Stimulated activated CD8-positive, alpha-beta memory T cell treated with anti-CD3 and anti-CD28 coated beads, Interleukin-12 subunit alpha, Interleukin-12 subunit beta, amount 100 ng/mL, for 1 hour (primary cell): ENCODE data around the gene HUNK.
"Not testable (repeated sequence)": the region's sequence is repeated elsewhere in the genome, so short reads cannot be mapped to it uniquely, and the experiment has no call there.

Experiments
- DNase-seq: peaks from one replicate; pipeline ENCODE4 v3.0.0-alpha.2; 2020; ENCODE audit warnings: low read depth

Gene HUNK

GRCh38 chr21:31999810-32000468 lies 127.1 kb downstream of the HUNK start:
- no peak for DNase-seq

DNA sequence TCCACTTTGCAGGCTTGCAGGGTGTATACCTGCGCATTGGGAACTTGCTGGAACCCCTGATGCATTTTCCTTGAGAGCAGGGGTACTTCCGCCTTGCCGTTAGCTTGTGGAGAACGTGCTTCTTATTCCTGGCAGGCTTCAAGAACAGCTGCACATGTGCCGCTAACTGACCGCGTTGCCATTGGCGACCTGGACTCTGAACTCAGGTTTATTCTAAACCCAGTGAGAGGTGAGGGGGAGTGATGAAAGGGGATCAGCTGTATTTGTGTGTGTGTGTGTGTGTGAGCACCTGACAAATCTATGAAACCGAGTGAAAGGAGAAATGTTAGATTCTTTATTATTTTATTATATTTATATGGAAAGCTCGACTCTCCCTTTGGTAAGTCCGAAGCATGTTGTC lies 128.6 kb downstream of the HUNK start:
- no peak for DNase-seq

DNA sequence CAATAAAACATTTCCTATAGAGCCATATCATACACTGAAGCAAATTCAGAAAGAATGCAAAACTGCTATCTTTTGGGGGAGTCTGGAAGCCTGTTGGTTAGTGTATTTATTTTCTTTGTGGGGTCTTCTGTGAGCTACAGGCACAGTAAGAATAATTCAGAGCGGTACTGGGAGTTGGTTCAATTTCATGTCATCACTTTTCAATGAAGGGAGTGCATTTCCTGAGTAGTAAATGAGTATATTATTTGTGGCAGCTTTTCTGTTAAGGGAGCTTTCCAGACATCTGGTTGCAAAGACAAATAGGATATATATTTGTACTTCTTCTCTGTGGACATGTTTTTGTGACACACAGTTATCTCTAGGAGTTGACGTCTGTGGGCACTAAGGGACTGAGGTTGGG lies 130.6 kb downstream of the HUNK start:
- no peak for DNase-seq

GRCh38 chr21:32004291-32004690 lies 131.5 kb downstream of the HUNK start:
- DNase-seq: no peak

DNA sequence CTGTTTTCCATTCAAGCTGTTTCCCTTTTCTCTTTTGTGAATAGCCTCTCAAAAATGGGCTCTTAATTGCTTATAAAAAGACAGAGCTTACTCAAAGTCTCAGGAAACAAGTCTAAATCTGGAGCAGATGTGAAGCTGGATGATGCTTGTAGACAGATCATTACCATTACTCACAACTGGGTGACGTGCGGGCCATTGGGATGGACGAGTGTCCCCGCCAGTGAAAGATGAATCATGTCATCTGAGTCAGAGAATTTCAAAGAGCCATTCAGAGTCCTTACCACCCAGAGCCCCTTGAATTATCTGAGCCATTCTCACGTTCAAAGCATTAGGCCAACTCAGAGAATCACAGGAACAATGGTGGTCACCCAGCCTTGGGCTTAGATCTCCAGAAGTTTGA lies 134.6 kb downstream of the HUNK start:
- DNase-seq: no peak

GRCh38 chr21:32008714-32009113 lies 135.9 kb downstream of the HUNK start:
- DNase-seq: no peak

- no peak for DNase-seq
Observed at GRCh38 chr21:32009263-32009662, 136.4 kb downstream of the HUNK start.

DNA sequence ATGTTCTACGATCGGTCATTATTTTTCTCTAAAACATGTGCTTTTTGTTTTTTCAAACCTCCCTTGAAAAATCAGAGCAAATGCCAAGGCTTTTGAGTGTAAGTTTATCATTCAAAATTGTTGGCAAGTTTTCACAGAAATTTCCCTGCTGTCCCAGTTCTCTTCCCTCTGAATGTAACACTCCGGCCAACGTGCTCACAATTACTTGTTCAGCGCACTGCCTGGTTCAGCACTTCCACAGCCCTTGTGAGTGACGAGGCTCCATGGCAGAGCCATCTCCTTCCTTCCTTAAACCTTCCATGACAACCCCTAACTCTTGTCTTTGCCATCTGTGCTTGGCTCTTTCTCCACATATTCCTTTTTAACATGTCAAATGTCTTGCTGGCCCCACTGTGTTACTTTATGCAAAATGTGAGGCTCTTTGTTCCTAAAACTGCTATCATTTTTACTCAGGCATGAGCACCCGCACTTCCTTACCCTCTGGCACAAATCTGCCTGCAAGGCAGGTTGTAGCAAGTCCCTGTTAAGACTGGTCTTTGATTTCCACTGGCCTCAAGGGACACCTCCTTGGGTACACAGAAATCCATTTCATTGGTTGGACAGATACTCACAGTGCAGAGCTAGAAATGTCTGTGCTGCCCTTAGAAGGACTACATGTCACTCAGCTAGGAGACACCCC lies 142.8 kb downstream of the HUNK start:
- no peak for DNase-seq

GRCh38 chr21:32018381-32018780 lies 145.6 kb downstream of the HUNK start:
- DNase-seq: no peak

DNA sequence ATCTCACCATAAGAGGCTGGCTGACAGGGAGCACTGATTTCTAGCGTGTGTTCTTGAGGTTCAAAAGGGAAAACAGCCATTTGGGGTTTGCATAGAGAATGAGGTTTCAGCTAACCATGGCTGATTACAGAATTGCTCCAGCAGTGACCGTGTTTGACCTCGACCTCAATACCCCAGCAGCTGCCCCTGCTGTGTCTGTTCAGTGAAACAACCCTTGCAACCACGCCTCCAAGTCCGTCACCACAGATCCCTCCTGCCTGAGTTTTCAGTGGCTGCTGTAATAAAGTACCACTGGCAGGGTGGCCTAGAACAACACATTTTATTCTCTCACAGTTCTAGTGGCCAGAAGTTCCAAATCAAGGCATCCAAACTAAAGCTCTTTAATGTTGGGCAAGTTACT lies 147.7 kb downstream of the HUNK start:
- DNase-seq: no peak

GRCh38 chr21:32021319-32021994 lies 148.6 kb downstream of the HUNK start:
- DNase-seq: no peak

- no peak for DNase-seq
Observed at GRCh38 chr21:32022146-32022545, 149.3 kb downstream of the HUNK start.

GRCh38 chr21:32030146-32030652 lies 157.4 kb downstream of the HUNK start:
- no peak for DNase-seq

DNA sequence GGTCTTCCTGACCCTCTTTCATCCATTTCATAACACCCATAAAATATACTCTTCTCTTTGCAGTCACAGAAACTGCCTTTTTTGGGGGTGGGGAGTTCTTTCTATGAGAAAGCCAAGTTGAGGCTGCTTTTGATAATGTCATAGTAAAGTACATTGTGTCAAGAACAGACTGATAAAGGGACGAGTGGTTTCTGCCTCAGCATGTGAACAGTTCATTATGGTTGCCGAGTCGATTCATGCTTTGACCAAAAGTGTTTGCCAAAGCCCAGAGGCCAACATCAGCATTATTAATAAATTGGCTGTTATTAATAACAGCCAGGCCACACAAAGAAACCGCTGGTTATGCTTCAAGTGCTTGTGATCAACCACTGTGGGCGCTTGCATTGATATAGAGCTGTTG lies 162.0 kb downstream of the HUNK start:
- DNase-seq: no peak

GRCh38 chr21:32035617-32036016 lies 162.8 kb downstream of the HUNK start:
- DNase-seq: no peak

GRCh38 chr21:32036756-32037155 lies 163.9 kb downstream of the HUNK start:
- DNase-seq: no peak

DNA sequence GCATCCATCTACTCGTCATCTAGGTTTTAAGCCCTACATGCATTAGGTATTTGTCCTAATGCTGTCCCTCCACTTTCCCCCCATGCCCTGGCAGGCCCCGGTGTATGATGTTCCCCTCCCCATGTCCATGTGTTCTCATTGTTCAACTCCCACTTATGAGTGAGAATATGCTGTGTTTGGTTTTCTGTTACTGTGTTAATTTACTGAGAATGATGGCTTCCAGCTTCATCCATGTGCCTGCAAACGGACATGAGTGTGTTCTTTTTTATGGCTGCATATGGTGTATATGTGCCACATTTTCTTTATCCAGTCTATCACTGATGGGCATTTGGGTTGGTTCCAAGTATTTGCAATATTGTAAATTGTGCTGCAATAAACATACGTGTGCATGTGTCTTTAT lies 165.9 kb downstream of the HUNK start:
- DNase-seq: not testable (repeated sequence)

DNA sequence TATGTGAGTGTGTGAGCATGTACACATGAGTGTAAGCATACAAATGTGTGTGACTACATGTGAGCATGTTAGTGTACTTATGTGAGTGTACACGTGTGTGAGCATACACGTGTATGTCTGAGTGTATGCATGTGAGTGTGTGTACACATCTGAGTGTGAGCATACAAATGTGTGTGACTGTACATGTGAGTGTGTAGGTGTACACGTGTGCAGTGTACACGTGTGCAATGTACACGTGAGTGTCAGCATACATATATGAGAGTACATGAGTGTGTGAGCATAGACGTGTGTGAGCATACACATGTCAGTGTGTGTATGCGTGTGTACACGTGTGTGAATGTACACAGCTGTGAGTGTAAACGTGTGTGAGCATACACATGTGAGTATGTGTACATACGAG lies 170.6 kb downstream of the HUNK start:
- DNase-seq: no peak

GRCh38 chr21:32044205-32045180 lies 171.7 kb downstream of the HUNK start:
- DNase-seq: no peak

DNA sequence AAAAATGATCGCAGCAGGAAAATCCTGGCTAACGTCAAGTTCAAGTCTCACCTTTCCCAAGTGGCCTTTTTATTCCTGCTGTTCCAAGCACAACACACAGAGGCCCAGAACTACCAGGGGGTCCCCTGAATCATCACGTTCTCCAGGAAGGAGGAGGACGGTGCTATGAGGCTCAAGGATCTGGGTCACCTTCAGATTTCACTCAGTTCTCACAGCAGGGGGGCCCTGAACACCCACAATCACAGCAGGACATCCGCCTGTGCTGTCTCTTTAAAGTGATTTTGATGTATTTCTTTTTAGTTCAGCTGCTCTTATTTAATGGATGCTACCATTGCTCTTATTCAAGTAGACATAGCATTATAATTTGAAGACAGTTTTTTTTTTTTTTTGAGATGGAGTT lies 173.4 kb downstream of the HUNK start:
- DNase-seq: no peak

GRCh38 chr21:32048353-32048752 lies 175.5 kb downstream of the HUNK start:
- no peak for DNase-seq
